ENCODE measurements around the gene DIRAS1.

The DIRAS1 gene

DNA sequence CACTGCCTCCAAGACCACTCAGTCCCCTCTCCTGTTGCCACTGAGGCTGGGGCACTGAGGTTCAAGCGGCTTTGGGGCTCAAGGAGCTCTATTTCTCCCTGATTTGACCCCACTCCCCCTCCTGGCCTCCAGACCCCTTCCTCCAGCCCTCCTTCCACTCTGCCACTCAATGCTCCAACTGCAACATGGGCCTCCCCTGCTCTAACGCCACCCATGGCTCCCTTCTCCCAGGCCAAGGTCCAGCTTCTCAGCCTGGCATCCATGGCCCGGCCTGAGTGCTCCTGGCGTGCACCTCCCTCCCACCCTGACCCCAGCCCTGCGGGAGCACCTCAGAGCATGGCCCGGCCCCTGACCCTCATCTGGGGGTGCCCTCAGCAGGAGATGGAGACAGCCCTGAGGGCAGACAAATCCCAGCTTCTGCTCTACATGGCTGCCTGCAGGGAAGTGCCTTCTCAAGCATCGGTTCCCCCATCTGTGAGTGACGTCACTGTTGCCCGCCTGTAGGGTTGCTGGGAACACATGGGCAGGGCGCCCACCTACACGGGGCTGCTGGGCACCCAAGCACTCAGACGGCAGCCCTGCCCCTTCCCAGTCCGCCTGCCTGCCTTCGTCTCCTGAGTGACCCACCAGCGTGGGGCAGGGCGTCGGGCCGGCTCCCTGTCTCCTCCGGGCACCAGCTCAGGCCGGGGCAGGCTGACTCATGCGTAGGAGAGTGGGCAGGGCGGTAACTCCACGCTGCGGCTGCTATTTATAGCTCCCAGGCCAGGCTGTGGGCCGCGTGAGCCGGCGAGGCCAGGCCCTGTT, 1.6 kb upstream of the DIRAS1 start:
- TF ChIP-seq, protein P1, sequence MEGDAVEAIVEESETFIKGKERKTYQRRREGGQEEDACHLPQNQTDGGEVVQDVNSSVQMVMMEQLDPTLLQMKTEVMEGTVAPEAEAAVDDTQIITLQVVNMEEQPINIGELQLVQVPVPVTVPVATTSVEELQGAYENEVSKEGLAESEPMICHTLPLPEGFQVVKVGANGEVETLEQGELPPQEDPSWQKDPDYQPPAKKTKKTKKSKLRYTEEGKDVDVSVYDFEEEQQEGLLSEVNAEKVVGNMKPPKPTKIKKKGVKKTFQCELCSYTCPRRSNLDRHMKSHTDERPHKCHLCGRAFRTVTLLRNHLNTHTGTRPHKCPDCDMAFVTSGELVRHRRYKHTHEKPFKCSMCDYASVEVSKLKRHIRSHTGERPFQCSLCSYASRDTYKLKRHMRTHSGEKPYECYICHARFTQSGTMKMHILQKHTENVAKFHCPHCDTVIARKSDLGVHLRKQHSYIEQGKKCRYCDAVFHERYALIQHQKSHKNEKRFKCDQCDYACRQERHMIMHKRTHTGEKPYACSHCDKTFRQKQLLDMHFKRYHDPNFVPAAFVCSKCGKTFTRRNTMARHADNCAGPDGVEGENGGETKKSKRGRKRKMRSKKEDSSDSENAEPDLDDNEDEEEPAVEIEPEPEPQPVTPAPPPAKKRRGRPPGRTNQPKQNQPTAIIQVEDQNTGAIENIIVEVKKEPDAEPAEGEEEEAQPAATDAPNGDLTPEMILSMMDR (IDR thresholded peaks at IDR 0.05; ENCODE audit: insufficient read depth, low read depth, low read length, missing control alignments) = no peak
- no peak for DNase-seq (ENCODE audit: low read depth)
- no peak overlapping the region for H3K4me3 ChIP-seq (ENCODE audit: low read depth, low read length)

DNA sequence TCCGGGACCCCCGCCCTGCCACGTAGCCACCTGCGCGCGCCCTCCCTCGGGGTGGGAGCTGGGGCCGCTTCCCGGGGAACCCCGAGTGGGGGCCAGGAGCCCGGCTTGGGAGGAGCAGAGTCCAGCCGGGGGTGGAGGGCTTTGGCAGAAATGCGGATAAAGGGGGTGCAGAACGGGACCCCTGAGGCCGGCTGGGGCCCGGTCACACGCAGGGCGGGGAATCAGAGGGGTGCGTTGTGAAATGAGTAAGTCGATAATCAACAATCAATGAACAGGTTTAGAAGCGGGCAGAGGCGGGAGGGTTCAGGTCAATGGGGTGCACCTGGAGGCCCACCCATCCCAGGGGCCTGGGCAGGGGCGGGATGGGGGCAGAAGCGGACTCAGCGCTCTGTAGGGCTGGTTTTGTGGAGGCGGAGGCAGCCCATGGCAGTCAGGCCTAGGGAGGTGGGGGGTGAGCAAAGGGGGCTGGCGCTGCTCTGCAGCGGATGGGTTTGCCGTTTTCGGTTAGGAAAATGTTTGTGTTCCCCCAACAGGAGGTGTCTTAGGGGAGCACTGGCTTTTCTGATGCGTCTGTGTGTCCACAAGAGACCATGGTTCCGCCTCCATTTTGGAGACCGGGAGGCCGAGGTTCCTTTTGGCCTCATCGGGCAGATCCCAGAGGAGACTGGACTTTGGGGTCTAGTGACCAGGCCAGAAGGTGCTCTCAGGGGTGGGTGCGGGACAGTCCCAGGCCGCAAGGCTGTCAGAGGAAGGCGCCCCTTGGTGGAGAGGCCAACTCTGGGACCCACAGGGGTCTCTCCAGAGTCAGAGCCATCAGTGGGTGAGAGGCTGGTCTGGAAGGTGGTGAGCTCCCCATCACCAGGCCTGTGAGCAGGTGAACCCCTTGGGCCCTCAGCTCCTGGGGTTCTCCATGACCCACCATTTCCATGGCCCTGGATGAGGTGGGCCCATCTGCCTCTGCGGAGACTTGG, 683 bp upstream of the DIRAS1 start:
- no peak overlapping the region; the same call in 1 of the 2 replicates for H3K4me3 ChIP-seq (ENCODE audit: low read depth, low read length)
- TF ChIP-seq, protein P1 (IDR thresholded peaks at IDR 0.05; ENCODE audit: insufficient read depth, low read depth, low read length, missing control alignments) = no peak
- DNase-seq (ENCODE audit: low read depth) = no peak

DNA sequence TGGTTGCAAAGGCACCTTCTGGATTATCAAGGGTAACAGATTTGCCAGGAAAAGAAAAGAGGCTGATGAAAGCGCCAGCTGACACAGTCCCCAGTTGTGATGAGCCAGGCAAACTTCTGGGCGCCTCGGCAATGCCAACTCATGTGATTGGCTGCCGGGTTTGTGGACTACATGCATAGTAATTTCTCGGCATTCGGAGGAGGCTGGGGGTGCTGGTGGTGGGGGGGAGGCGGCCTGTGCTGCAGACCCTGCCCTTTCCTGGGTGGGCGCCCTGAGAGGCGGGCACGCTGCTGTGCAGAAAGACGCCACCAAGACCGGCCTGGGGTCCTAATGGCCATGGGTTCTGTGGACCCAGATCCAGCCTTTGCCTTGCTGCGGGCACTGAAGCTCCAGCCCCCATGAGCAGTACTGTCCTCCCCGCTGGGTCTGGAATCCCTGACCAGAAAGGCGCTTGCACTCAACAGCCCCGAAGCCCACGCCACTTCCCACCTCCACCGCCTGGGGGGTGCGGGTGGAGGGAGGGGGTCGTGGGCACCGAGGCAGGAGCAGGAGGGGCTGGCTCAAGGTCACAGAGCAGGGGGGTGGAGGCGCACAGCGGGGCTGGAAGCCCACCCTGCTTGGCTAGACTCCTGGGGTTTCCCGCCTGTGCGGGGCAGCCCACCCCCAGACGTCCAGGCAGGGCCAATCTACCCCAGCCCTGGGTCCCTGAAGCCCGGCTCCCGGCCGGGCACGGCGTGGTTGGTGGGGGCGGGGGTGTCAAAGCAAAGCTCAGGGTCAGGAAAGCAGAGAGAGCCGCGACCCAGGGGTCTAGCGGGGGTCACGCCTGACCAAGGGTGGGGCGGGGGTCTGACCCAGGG, 1.0 kb downstream of the DIRAS1 start:
- DNase-seq (ENCODE audit: low read depth) = no peak
- H3K4me3 ChIP-seq (ENCODE audit: low read depth, low read length) = no peak overlapping the region
- TF ChIP-seq, protein P1 (IDR thresholded peaks at IDR 0.05; ENCODE audit: insufficient read depth, low read depth, low read length, missing control alignments) = no peak

DNA sequence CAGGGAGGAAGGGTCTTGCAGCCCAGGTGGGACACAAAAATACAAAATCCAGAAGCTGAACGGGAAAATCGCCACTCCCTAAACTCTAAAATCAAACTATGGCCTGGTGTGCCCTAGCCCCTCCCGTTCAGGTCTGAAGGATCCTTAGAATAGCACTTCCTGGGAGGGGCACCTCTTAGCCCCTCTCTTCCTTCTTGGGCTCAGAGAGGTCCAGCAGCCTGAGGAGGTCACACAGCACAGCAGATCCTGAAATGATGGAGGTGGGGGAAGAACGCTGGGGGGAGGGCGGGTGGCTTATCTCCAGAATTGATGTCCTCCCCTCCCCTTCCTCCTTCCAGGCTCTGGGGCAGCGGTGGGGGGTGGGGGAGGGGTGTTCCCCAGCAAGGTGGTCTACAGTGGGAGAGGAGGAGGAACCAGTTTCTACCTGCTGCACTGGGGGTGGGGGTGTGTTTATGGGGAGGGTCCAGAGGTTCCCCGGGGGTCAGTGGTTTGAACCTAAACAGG, 1.9 kb downstream of the DIRAS1 start:
- DNase-seq (ENCODE audit: low read depth) = no peak
- TF ChIP-seq, protein P1 (IDR thresholded peaks at IDR 0.05; ENCODE audit: insufficient read depth, low read depth, low read length, missing control alignments) = no peak
- H3K4me3 ChIP-seq (ENCODE audit: low read depth, low read length) = no peak overlapping the region

DNA sequence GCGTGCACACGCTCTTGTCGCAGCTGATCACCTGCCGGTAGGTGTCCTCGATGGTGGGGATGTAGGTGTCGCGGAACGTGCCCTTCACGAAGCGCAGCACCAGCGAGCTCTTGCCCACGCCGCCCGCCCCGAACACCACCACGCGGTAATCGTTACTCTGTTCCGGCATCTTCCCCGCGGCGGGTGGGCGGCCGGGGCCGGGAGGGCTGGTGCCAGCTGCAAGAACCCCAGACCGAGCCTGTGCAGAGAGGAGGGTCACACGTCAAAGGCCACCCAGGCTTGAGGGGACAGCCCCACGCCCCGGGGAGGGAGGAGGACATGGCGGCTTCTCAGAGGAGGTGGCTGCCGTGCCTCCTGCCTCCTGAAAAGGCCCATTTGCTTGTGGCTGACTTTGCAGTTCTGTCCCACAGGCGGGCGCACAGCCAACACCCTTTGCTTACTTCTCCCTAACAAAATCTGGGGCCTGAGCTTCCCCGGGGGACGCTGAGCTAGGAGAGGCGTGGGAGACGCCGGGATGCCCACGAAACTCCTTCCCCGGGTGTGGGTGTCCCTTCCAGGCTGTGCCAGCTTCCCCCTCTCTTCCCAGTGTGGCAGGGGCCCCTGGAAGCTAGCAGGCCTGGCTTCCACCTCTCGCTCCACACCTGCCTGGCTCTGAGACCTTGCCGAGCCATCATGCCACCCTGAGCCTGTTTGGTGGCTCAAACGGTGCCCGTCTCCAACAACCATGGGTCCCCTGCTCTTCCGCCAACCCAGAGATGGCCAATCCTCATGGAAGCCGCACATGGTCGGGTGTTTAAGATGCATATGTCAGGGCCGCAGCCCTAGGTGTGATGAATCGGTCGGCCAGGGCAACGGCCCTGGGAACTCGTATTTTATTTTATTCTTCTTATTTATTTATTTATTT, 3.3 kb downstream of the DIRAS1 start:
- DNase-seq (ENCODE audit: low read depth) = no peak
- TF ChIP-seq, protein P1 (IDR thresholded peaks at IDR 0.05; ENCODE audit: insufficient read depth, low read depth, low read length, missing control alignments) = no peak
- no peak overlapping the region for H3K4me3 ChIP-seq (ENCODE audit: low read depth, low read length)
